Naive thymus-derived CD8-positive, alpha-beta T cell (primary cell): ENCODE measurements around the gene SNAPC3. TPM values are rescaled to one million over a fixed set of nuclear protein-coding genes. Genes with fewer than 3 reads are reported as not detected.
A peak's percentile ranks its signal among the peaks of the same experiment; 100 is the strongest.

Experiments used
- ATAC-seq, 2 donors: fragments of 150-1000 bp; cut with Tn5 transposase in 1 of 2; sonication (Bioruptor Pico), chemical (Tn5 transposase) in 1 of 2; 1 replicate in 1 of 2; 2 replicates in 1 of 2; pipeline ENCODE4 v1.10.0; 2021; ENCODE audit warnings: mild to moderate bottlenecking in 2 of 2, moderate library complexity in 2 of 2
- POLR2A ChIA-PET: fragments of 350-600 bp; sonication (Branson Sonifier 250); formaldehyde crosslinking; loops from one replicate; lab custom pipeline; 2021; ENCODE audit warnings: antibody characterized with exemption; lab: Charles Lee
- DNase-seq, 10 donors: peaks; one replicate each; pipeline versions ENCODE4 v3.0.0 to v3.0.0-alpha.2; 2020 to 2022
- H3K27ac Mint-ChIP-seq, 10 donors: one replicate each; pipeline ENCODE4 v1.8.0; 2020 to 2022; ENCODE audit warnings: mild to moderate bottlenecking in 10 of 10, mixed read lengths in 10 of 10, moderate library complexity in 4 of 10, inconsistent platforms in 1 of 10
- H3K27me3 Mint-ChIP-seq, 5 donors: one replicate each; pipeline ENCODE4 v1.8.0; 2021 to 2022; ENCODE audit warnings: mixed read lengths in 5 of 5
- H3K36me3 Mint-ChIP-seq, 3 donors: one replicate each; pipeline ENCODE4 v1.8.0; 2020 to 2022; ENCODE audit warnings: mixed read lengths in 3 of 3, mild to moderate bottlenecking in 2 of 3, inconsistent platforms in 1 of 3
- H3K4me1 Mint-ChIP-seq, 4 donors: one replicate each; pipeline ENCODE4 v1.8.0; 2021 to 2022; ENCODE audit warnings: mixed read lengths in 4 of 4
- H3K4me3 Mint-ChIP-seq, 10 donors: one replicate each; pipeline ENCODE4 v1.8.0; 2020 to 2022; ENCODE audit warnings: mild to moderate bottlenecking in 10 of 10, mixed read lengths in 10 of 10, moderate library complexity in 6 of 10, inconsistent platforms in 1 of 10
- H3K9me3 Mint-ChIP-seq, 9 donors: one replicate each; pipeline ENCODE4 v1.8.0; 2020 to 2022; ENCODE audit warnings: mixed read lengths in 9 of 9, mild to moderate bottlenecking in 3 of 9, inconsistent platforms in 1 of 9, moderate library complexity in 1 of 9
- polyA plus RNA-seq, 3 donors: library from polyadenylated mRNA; unstranded; fragments of 300-500 nt; fragmentation: Illumina TruSeq; gene quantifications; one replicate each; pipeline ENCODE4 v1.2.3, GENCODE V29; 2021
- total RNA-seq, 8 experiments: library from RNA in 2 of 8; stranded (reverse) in 2 of 8; gene quantifications; one replicate each; pipeline ENCODE4 v1.2.3 and lab custom pipeline; 2021 to 2026

SNAPC3 gene
- total and polyA plus RNA-seq, 5 experiments from 2014 or later, result 8.6 to 27.6 (median 12.1) TPM

DNA sequence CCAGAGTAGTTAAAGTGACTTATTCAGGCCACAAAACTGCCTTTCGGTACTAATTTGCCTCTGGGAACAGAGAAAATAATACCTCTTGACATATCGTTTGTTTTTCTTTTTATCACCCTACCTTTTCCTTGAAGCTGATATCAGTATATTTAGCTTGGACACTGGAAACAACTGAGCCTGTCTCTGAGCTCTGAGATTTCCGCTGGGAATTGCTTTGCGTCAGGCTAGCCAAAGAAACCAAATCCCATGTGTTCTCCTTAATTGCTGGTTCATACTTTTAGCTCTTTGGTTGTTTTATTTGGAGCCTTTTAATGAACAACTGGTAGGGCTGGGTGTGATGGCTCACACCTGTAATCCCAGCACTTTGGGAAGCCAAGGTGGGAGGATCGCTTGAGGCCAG, 30.3 kb upstream of the SNAPC3 start:
- DNase-seq (no peak), ATAC-seq (no peak)
- no peaks in the 10 kb centered on the region for H3K27me3 Mint-ChIP-seq
- POLR2A ChIA-PET, result no interaction called here
- H3K4me3 Mint-ChIP-seq, result no peak overlapping the region
- H3K4me1 Mint-ChIP-seq, result peaks cover 0 to 3% (median 0%) of the 10 kb centered on the region in 4 donors
- H3K36me3 Mint-ChIP-seq, result no peaks in the 10 kb centered on the region
- no peak overlapping the region for H3K27ac Mint-ChIP-seq
- H3K9me3 Mint-ChIP-seq, result no peaks in the 10 kb centered on the region

- no peak for DNase-seq
- Mint-ChIP-seq H3K27me3 (no peaks in the 10 kb centered on the region), H3K9me3 (peaks cover 0 to 16% (median 5%) of the 10 kb centered on the region in 9 donors), H3K36me3 (peaks cover 0 to 12% (median 5%) of the 10 kb centered on the region in 3 donors), H3K4me3 (no peak overlapping the region), H3K27ac (no peak overlapping the region), H3K4me1 (no peaks in the 10 kb centered on the region)
- no peak for ATAC-seq
- POLR2A ChIA-PET, result no interaction called here
Observed at GRCh38 chr9:15400281-15400941, 22.3 kb upstream of the SNAPC3 start.

- H3K4me3 Mint-ChIP-seq, result no peak overlapping the region
- no peak for ATAC-seq
- peaks cover 0 to 14% (median 5%) of the 10 kb centered on the region in 3 donors for H3K36me3 Mint-ChIP-seq
- POLR2A ChIA-PET, result no interaction called here
- H3K9me3 Mint-ChIP-seq, result peaks cover 0 to 18% (median 7%) of the 10 kb centered on the region in 9 donors
- no peaks in the 10 kb centered on the region for H3K27me3 Mint-ChIP-seq
- H3K4me1 Mint-ChIP-seq, result no peaks in the 10 kb centered on the region
- H3K27ac Mint-ChIP-seq, result no peak overlapping the region
- DNase-seq, result no peak
Observed at GRCh38 chr9:15401266-15401665, 21.4 kb upstream of the SNAPC3 start.

GRCh38 chr9:15403155-15403554, 19.5 kb upstream of the SNAPC3 start:
- Mint-ChIP-seq H3K4me3 (no peak overlapping the region), H3K36me3 (peaks cover 0 to 14% (median 5%) of the 10 kb centered on the region in 3 donors), H3K4me1 (no peaks in the 10 kb centered on the region), H3K9me3 (peaks cover 0 to 18% (median 7%) of the 10 kb centered on the region in 9 donors), H3K27me3 (no peaks in the 10 kb centered on the region), H3K27ac (peak overlapping the region in 1 of 10 donors; percentile 82)
- ATAC-seq, result no peak
- POLR2A ChIA-PET, result no interaction called here
- no peak for DNase-seq

DNA sequence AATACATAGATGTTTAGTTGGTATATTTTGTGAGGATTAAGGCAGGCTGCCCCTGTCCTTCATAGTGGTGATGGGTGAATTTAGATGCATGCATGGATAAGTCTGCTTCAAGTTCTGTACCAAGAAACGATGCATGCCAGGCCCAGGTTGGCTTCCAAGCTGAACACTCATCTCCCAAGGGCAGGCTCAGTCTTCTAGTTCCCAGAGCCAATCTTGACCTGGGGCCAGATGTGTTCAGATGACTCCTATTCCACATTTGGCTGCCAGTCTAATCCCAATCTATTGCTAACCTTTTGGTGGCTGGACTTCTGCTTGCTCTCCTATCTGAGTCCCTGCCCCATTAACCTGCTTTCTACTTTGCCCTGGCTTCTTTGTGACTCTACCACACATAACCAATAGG, 18.5 kb upstream of the SNAPC3 start:
- no peak overlapping the region for H3K27ac Mint-ChIP-seq
- H3K27me3 Mint-ChIP-seq, result no peaks in the 10 kb centered on the region
- POLR2A ChIA-PET, result no interaction called here
- no peaks in the 10 kb centered on the region for H3K4me1 Mint-ChIP-seq
- no peak for ATAC-seq
- DNase-seq, result no peak
- peaks cover 0 to 18% (median 7%) of the 10 kb centered on the region in 9 donors for H3K9me3 Mint-ChIP-seq
- no peak overlapping the region for H3K4me3 Mint-ChIP-seq
- peaks cover 0 to 12% (median 4%) of the 10 kb centered on the region in 3 donors for H3K36me3 Mint-ChIP-seq

GRCh38 chr9:15416880-15417279, 5.8 kb upstream of the SNAPC3 start:
- H3K4me1 Mint-ChIP-seq, result peaks cover 1 to 7% (median 2%) of the 10 kb centered on the region in 4 donors
- peak in 1 of 2 donors; percentile 30 for ATAC-seq
- H3K36me3 Mint-ChIP-seq, result no peaks in the 10 kb centered on the region
- peaks cover 0 to 3% (median 0%) of the 10 kb centered on the region in 5 donors for H3K27me3 Mint-ChIP-seq
- H3K4me3 Mint-ChIP-seq, result no peak overlapping the region
- peak overlapping the region in 1 of 10 donors; percentile 17 for H3K27ac Mint-ChIP-seq
- DNase-seq, result peak in 9 of 10 donors; percentile 10 to 66 (median 33)
- POLR2A ChIA-PET, result interaction anchor here (1.1 kb wide), 1 partner anchor 40 kb away, joined by 4 read pairs; no protein-coding TSS in a partner anchor
- H3K9me3 Mint-ChIP-seq, result no peaks in the 10 kb centered on the region

DNA sequence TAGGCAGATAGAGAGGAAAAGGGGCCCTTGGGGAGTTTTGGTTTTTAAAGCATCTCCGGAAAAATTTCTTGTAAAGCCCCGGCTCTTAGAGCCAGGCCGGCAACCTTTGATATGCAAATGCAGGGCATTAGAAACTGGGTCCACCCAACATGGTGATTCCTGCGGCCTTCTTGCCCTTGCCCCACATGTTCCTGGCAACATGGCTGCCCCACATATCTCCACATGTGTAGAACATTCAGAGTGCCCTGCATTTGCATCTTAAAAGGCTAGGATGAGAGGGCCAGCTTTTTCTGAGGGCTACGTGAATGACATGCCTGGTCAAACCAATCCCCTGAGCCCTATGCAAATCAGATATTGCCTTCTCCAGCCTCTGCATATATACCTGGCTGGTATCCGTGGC, 5.0 kb upstream of the SNAPC3 start:
- DNase-seq, result no peak
- no peak overlapping the region for H3K4me3 Mint-ChIP-seq
- peaks cover 0 to 3% (median 0%) of the 10 kb centered on the region in 5 donors for H3K27me3 Mint-ChIP-seq
- no peaks in the 10 kb centered on the region for H3K36me3 Mint-ChIP-seq
- no peaks in the 10 kb centered on the region for H3K9me3 Mint-ChIP-seq
- peaks cover 5 to 9% (median 7%) of the 10 kb centered on the region in 4 donors for H3K4me1 Mint-ChIP-seq
- H3K27ac Mint-ChIP-seq, result no peak overlapping the region
- POLR2A ChIA-PET, result no interaction called here
- ATAC-seq, result no peak

GRCh38 chr9:15420796-15421195, 1.9 kb upstream of the SNAPC3 start:
- no peaks in the 10 kb centered on the region for H3K9me3 Mint-ChIP-seq
- peaks cover 9 to 33% (median 23%) of the 10 kb centered on the region in 4 donors for H3K4me1 Mint-ChIP-seq
- peak overlapping the region in 1 of 10 donors; percentile 54 for H3K27ac Mint-ChIP-seq
- POLR2A ChIA-PET, result interaction anchor here (0.6 kb wide), 1 partner anchor 48 kb away, joined by 5 read pairs; no protein-coding TSS in a partner anchor
- peaks cover 0 to 3% (median 0%) of the 10 kb centered on the region in 5 donors for H3K27me3 Mint-ChIP-seq
- H3K4me3 Mint-ChIP-seq, result no peak overlapping the region
- H3K36me3 Mint-ChIP-seq, result peaks cover 0 to 12% (median 6%) of the 10 kb centered on the region in 3 donors
- no peak for ATAC-seq
- no peak for DNase-seq

DNA sequence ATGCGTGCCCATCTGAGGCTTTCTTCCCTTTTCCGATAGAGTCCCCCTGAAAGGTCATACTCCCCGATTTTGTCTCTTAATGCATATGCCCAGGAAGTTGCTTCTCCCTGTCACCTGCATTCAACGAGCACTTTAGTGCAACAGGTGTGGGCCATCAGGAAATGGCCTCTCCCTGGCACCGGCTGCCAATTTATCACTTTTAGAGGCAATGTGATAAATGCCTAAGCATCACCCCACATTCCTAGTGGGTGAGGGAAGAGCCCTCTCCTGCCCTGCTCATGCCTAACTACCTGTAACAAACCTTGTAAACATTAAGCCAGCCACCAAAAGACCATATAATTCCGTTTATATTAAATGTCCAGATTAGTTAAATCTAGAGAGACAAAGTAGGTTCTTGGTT, 1.1 kb upstream of the SNAPC3 start:
- peaks cover 12 to 41% (median 30%) of the 10 kb centered on the region in 4 donors for H3K4me1 Mint-ChIP-seq
- H3K36me3 Mint-ChIP-seq, result peaks cover 4 to 18% (median 6%) of the 10 kb centered on the region in 3 donors
- H3K4me3 Mint-ChIP-seq, result peak overlapping the region; percentile 89 to 95 (median 92)
- H3K27ac Mint-ChIP-seq, result peak overlapping the region in 9 of 10 donors; percentile 3 to 97 (median 94)
- ATAC-seq, result no peak
- no peaks in the 10 kb centered on the region for H3K9me3 Mint-ChIP-seq
- POLR2A ChIA-PET, result interaction anchor here (0.8 to 2.3 kb wide), 4 partner anchors 94 to 132 kb away, joined by 6 to 13 read pairs (median 7); partner anchors contain the start of genes CCDC171 and TTC39B
- H3K27me3 Mint-ChIP-seq, result peaks cover 0 to 3% (median 0%) of the 10 kb centered on the region in 5 donors
- no peak for DNase-seq

- ATAC-seq (no peak), DNase-seq (peak in 1 of 10 donors; percentile 10)
- H3K27me3 Mint-ChIP-seq, result no peaks in the 10 kb centered on the region
- peak overlapping the region; percentile 54 to 97 (median 94) for H3K27ac Mint-ChIP-seq
- POLR2A ChIA-PET, result interaction anchor here (0.8 to 2.3 kb wide), 5 partner anchors 89 to 132 kb away, joined by 6 to 13 read pairs (median 8); partner anchors contain the start of genes CCDC171, PSIP1 and TTC39B
- H3K9me3 Mint-ChIP-seq, result no peaks in the 10 kb centered on the region
- peaks cover 4 to 21% (median 6%) of the 10 kb centered on the region in 3 donors for H3K36me3 Mint-ChIP-seq
- H3K4me3 Mint-ChIP-seq, result peak overlapping the region; percentile 89 to 95 (median 92)
- peaks cover 11 to 44% (median 31%) of the 10 kb centered on the region in 4 donors for H3K4me1 Mint-ChIP-seq
Observed at GRCh38 chr9:15421990-15422371, 695 bp upstream of the SNAPC3 start.

- H3K4me1 Mint-ChIP-seq, result peaks cover 11 to 55% (median 37%) of the 10 kb centered on the region in 4 donors
- H3K27ac Mint-ChIP-seq, result peak overlapping the region; percentile 16 to 96 (median 90)
- H3K36me3 Mint-ChIP-seq, result peaks cover 4 to 27% (median 6%) of the 10 kb centered on the region in 3 donors
- DNase-seq (peak in 3 of 10 donors; percentile 13 to 23 (median 20)), ATAC-seq (no peak)
- POLR2A ChIA-PET, result interaction anchor here (0.8 to 2.3 kb wide), 8 partner anchors 46 to 146 kb away, joined by 3 to 13 read pairs (median 5); partner anchors contain the start of genes CCDC171, PSIP1 and TTC39B
- H3K27me3 Mint-ChIP-seq, result no peaks in the 10 kb centered on the region
- no peaks in the 10 kb centered on the region for H3K9me3 Mint-ChIP-seq
- H3K4me3 Mint-ChIP-seq, result peak overlapping the region; percentile 89 to 95 (median 92)
Observed at GRCh38 chr9:15423231-15423985, 732 bp downstream of the SNAPC3 start.

- Mint-ChIP-seq H3K27me3 (no peaks in the 10 kb centered on the region), H3K9me3 (no peaks in the 10 kb centered on the region), H3K27ac (peak overlapping the region in 1 of 10 donors; percentile 18), H3K4me3 (peak overlapping the region in 6 of 10 donors; percentile 2 to 45 (median 24)), H3K4me1 (peaks cover 17 to 80% (median 60%) of the 10 kb centered on the region in 4 donors), H3K36me3 (peaks cover 4 to 46% (median 9%) of the 10 kb centered on the region in 3 donors)
- no peak for DNase-seq
- POLR2A ChIA-PET, result no interaction called here
- no peak for ATAC-seq
Observed at GRCh38 chr9:15426019-15426418, 3.3 kb downstream of the SNAPC3 start.
